ENCODE measurements around the gene KBTBD4. TPM values are rescaled to one million over a fixed set of nuclear protein-coding genes. Genes with fewer than 3 reads are reported as not detected.

The KBTBD4 gene
- total RNA-seq, 1 experiment from 2014 or later, result 12.3 TPM

DNA sequence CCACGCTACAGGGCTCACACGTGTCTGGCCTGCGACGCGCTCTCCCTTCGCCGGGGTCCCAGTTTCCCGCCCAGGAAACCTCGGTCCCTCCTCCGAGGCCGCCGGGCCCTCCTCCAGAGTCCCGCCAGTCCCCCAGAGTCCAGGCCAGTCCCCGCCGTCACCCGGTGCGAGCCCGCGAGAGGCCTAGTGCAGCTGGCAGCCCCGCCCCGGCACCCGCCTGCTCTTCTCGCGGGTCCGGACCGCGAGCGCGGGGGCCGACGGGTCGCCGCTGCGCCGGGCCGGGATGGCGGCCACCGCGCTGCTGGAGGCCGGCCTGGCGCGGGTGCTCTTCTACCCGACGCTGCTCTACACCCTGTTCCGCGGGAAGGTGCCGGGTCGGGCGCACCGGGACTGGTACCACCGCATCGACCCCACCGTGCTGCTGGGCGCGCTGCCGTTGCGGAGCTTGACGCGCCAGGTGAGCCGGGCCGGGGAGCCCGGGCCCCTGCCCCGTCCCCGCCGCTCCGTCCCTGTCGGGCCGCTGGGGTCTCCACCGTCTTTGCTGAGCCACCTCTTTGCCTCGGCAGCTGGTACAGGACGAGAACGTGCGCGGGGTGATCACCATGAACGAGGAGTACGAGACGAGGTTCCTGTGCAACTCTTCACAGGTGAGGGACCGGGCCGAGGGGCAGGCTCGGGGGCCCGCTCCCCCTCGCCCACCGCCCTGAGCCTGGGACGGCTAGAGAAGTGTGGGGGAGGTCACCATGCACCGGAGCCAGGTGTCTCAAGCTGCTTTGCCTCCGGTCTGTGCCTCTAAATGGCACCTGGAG lies 13.2 kb downstream of the KBTBD4 start, which contains the start of gene PTPMT1:
Gene PTPMT1 (plus strand): TSS at position 260 of the 809 bp plus-strand sequence. CDS start 24 bp downstream, at position 284.
- Mint-ChIP-seq H3K9me3 (no peaks in the 10 kb centered on the region), H3K4me1 (peaks cover 10% of the 10 kb centered on the region), H3K27ac (no peak within 1 kb of the TSS), H3K36me3 (peaks cover 14% of the 10 kb centered on the region; the same call in 1 of the 2 replicates), H3K27me3 (ENCODE audit: low read depth) (no peaks in the 10 kb centered on the region), H3K4me3 (peak within 1 kb of the TSS; percentile 84)
- POLR2A ChIA-PET, result interaction anchor here (1.0 to 1.7 kb wide), 4 partner anchors 13 to 29 kb away, joined by 3 to 4 read pairs (median 3); partner anchors contain the start of genes C1QTNF4, KBTBD4 and NDUFS3
- ATAC-seq, result peak; percentile 91
- peak; percentile 78 for DNase-seq (ENCODE audit: low spot score)
- CTCF ChIA-PET, result interaction anchor here (0.6 to 2.2 kb wide), 7 partner anchors 12 to 111 kb away, joined by 3 to 13 read pairs (median 4); no protein-coding TSS in a partner anchor
- TF ChIP-seq IRF1 (CRISPR knock-in tag; IDR thresholded peaks at IDR 0.05), result no peak
- TF ChIP-seq USF2 (CRISPR knock-in tag; IDR thresholded peaks at IDR 0.05), result peak; percentile 20
- TF ChIP-seq GABPB1 (CRISPR knock-in tag; IDR thresholded peaks at IDR 0.05), result no peak
- no peak for TF ChIP-seq EMX1 (CRISPR knock-in tag; IDR thresholded peaks at IDR 0.05)
- 0 out of 2 replicates have a peak, but pooled peaks have one; percentile 83 for TF ChIP-seq STAT6 (CRISPR knock-in tag; conservative IDR thresholded peaks at IDR 0.05; ENCODE audit: low read depth)
- TF ChIP-seq, protein P1, sequence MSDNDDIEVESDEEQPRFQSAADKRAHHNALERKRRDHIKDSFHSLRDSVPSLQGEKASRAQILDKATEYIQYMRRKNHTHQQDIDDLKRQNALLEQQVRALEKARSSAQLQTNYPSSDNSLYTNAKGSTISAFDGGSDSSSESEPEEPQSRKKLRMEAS (CRISPR knock-in tag; IDR thresholded peaks at IDR 0.05), result peak; percentile 96; the same call in 1 of the 2 replicates
- peak; percentile 87; the same call in 1 of the 2 replicates for TF ChIP-seq ZNF532 (CRISPR knock-in tag; IDR thresholded peaks at IDR 0.05; ENCODE audit: borderline replicate concordance)
- TF ChIP-seq, protein P2, sequence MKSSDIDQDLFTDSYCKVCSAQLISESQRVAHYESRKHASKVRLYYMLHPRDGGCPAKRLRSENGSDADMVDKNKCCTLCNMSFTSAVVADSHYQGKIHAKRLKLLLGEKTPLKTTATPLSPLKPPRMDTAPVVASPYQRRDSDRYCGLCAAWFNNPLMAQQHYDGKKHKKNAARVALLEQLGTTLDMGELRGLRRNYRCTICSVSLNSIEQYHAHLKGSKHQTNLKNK (CRISPR knock-in tag; IDR thresholded peaks at IDR 0.05), result no peak
- peak; percentile 14; the same call in 1 of the 2 replicates for TF ChIP-seq NFE2L1 (CRISPR knock-in tag; IDR thresholded peaks at IDR 0.05)
- TF ChIP-seq, protein P3, sequence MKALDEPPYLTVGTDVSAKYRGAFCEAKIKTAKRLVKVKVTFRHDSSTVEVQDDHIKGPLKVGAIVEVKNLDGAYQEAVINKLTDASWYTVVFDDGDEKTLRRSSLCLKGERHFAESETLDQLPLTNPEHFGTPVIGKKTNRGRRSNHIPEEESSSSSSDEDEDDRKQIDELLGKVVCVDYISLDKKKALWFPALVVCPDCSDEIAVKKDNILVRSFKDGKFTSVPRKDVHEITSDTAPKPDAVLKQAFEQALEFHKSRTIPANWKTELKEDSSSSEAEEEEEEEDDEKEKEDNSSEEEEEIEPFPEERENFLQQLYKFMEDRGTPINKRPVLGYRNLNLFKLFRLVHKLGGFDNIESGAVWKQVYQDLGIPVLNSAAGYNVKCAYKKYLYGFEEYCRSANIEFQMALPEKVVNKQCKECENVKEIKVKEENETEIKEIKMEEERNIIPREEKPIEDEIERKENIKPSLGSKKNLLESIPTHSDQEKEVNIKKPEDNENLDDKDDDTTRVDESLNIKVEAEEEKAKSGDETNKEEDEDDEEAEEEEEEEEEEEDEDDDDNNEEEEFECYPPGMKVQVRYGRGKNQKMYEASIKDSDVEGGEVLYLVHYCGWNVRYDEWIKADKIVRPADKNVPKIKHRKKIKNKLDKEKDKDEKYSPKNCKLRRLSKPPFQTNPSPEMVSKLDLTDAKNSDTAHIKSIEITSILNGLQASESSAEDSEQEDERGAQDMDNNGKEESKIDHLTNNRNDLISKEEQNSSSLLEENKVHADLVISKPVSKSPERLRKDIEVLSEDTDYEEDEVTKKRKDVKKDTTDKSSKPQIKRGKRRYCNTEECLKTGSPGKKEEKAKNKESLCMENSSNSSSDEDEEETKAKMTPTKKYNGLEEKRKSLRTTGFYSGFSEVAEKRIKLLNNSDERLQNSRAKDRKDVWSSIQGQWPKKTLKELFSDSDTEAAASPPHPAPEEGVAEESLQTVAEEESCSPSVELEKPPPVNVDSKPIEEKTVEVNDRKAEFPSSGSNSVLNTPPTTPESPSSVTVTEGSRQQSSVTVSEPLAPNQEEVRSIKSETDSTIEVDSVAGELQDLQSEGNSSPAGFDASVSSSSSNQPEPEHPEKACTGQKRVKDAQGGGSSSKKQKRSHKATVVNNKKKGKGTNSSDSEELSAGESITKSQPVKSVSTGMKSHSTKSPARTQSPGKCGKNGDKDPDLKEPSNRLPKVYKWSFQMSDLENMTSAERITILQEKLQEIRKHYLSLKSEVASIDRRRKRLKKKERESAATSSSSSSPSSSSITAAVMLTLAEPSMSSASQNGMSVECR (CRISPR knock-in tag; IDR thresholded peaks at IDR 0.05; ENCODE audit: borderline replicate concordance), result peak; percentile 10; the same call in 1 of the 2 replicates
- no peak for TF ChIP-seq TEAD1 (CRISPR knock-in tag; IDR thresholded peaks at IDR 0.05)
- no peak; the same call in 1 of the 2 replicates for TF ChIP-seq TP53 (CRISPR knock-in tag; IDR thresholded peaks at IDR 0.05)
- TF ChIP-seq MXD4 (CRISPR knock-in tag; IDR thresholded peaks at IDR 0.05; ENCODE audit: borderline replicate concordance), result no peak
- peak; percentile 44; the same call in 1 of the 2 replicates for TF ChIP-seq ZNF317 (CRISPR knock-in tag; IDR thresholded peaks at IDR 0.05; ENCODE audit: borderline replicate concordance, low read depth)
- no peak for TF ChIP-seq ZNF396 (CRISPR knock-in tag; IDR thresholded peaks at IDR 0.05; ENCODE audit: borderline replicate concordance)
- TF ChIP-seq E2F5 (CRISPR knock-in tag; IDR thresholded peaks at IDR 0.05), result peak; percentile 60
- TF ChIP-seq, protein P4, sequence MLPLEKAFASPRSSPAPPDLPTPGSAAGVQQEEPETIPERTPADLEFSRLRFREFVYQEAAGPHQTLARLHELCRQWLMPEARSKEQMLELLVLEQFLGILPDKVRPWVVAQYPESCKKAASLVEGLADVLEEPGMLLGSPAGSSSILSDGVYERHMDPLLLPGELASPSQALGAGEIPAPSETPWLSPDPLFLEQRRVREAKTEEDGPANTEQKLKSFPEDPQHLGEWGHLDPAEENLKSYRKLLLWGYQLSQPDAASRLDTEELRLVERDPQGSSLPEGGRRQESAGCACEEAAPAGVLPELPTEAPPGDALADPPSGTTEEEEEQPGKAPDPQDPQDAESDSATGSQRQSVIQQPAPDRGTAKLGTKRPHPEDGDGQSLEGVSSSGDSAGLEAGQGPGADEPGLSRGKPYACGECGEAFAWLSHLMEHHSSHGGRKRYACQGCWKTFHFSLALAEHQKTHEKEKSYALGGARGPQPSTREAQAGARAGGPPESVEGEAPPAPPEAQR (CRISPR knock-in tag; IDR thresholded peaks at IDR 0.05), result no peak

All from WTC11 (cell line).